GM12878 (cell line): ENCODE data around the gene RAMP1. TPM values are rescaled to one million over a fixed set of nuclear protein-coding genes. Genes with fewer than 3 reads are reported as not detected.

Experiments
- ATAC-seq: fragments of 200-7000 bp; cut with Tn5 transposase; 3 replicates; pipeline ENCODE4 v1.9.1; 2020; ENCODE audit warnings: mild to moderate bottlenecking, moderate library complexity
- BruUV-seq: library from RNA; stranded (reverse); fragments of 400-500 nt; replicated peaks from 2 replicates; lab custom pipeline; 2021; lab: Mats Ljungman, UMichigan
- CTCF ChIA-PET: fragments of 300-600 bp; sonication (Branson Sonifier 250); formaldehyde crosslinking; extraction: SDS; loops from one replicate; lab custom pipeline; 2021; ENCODE audit warnings: inconsistent platforms; lab: Yijun Ruan, JAX
- POLR2A ChIA-PET: fragments of 350-600 bp; formaldehyde crosslinking; extraction: SDS; loops from one replicate; lab custom pipeline; 2021; ENCODE audit warnings: inconsistent platforms; lab: Charles Lee
- RAD21 ChIA-PET: fragments of 300-600 bp; sonication (Branson Sonifier 250); formaldehyde crosslinking; loops from one replicate; lab custom pipeline; 2023; ENCODE audit warnings: antibody characterized with exemption; ENCODE audit not compliant: unreplicated experiment; lab: Charles Lee
- SMC1A ChIA-PET: fragments of 300-600 bp; sonication (Branson Sonifier 250); formaldehyde crosslinking; loops from one replicate; lab custom pipeline; 2023; ENCODE audit not compliant: unreplicated experiment, uncharacterized antibody; lab: Charles Lee
- DNase-seq: peaks from one replicate; pipeline ENCODE4 v3.0.0-alpha.2; 2011; ENCODE audit warnings: low read depth, low spot score
- FAIRE-seq: peaks from 3 replicates; lab custom pipeline; 2011; peaks lifted over from hg19 to GRCh38; lab: Jason Lieb, UNC
- H2AFZ ChIP-seq: 2 replicates; pipeline ENCODE4 v1.6.0; 2011; ENCODE audit warnings: low read depth, low read length, control low read depth; ENCODE audit not compliant: control insufficient read depth
- H3K27ac ChIP-seq: 2 replicates; pipeline ENCODE4 v1.5.1; 2011; ENCODE audit warnings: control low read depth; ENCODE audit not compliant: control insufficient read depth, insufficient read depth
- H3K27me3 ChIP-seq, 2 experiments: replicated peaks in 1 of 2; 2 replicates each; pipeline versions ENCODE4 v1.6.0 to v1.6.1; 2011; ENCODE audit warnings: low read length in 1 of 2; ENCODE audit not compliant: control insufficient read depth in 2 of 2, insufficient read depth in 2 of 2
- H3K36me3 ChIP-seq, 2 experiments: 2 replicates each; pipeline ENCODE4 v1.5.1; 2011; ENCODE audit warnings: low read length in 1 of 2; ENCODE audit not compliant: control insufficient read depth in 2 of 2, insufficient read depth in 2 of 2
- H3K4me1 ChIP-seq: 2 replicates; pipeline ENCODE4 v1.6.1; 2011; ENCODE audit warnings: mild to moderate bottlenecking, low read length, moderate library complexity, mixed read lengths; ENCODE audit not compliant: control insufficient read depth, insufficient read depth
- H3K4me2 ChIP-seq: 2 replicates; pipeline ENCODE4 v1.6.0; 2011; ENCODE audit warnings: control low read depth; ENCODE audit not compliant: control insufficient read depth, insufficient read depth
- H3K4me3 ChIP-seq: fragments of 200-600 bp; sonication (generic); 2 replicates; pipeline ENCODE4 v1.5.1; 2016
- H3K79me2 ChIP-seq: 2 replicates; pipeline ENCODE4 v1.6.0; 2011; ENCODE audit warnings: low read length; ENCODE audit not compliant: control insufficient read depth, insufficient read depth
- H3K9ac ChIP-seq: 2 replicates; pipeline ENCODE4 v1.8.0; 2011; ENCODE audit warnings: low read length, control low read depth, mixed read lengths; ENCODE audit not compliant: control insufficient read depth, insufficient read depth
- H3K9me3 ChIP-seq: replicated peaks from 3 replicates; pipeline ENCODE4 v1.5.1; 2011; ENCODE audit warnings: mild to moderate bottlenecking, low read length; ENCODE audit not compliant: control insufficient read depth, insufficient read depth
- H4K20me1 ChIP-seq: 2 replicates; pipeline ENCODE4 v1.6.0; 2011; ENCODE audit not compliant: control insufficient read depth, insufficient read depth
- DPF2 ChIP-seq: fragments of 450-650 bp; IDR thresholded peaks from 2 replicates; pipeline ENCODE4 v1.6.1; 2017; ENCODE audit warnings: mild to moderate bottlenecking
- PAX5 ChIP-seq: IDR thresholded peaks from 2 replicates; pipeline ENCODE4 v1.6.1; 2011; ENCODE audit warnings: low read depth, low read length, borderline replicate concordance
- SPI1 ChIP-seq: IDR thresholded peaks from 2 replicates; pipeline ENCODE4 v1.6.1; 2011; ENCODE audit warnings: low read depth, mild to moderate bottlenecking, low read length, moderate library complexity, borderline replicate concordance; ENCODE audit not compliant: insufficient read depth
- SREBF1 ChIP-seq: IDR thresholded peaks from 2 replicates; pipeline ENCODE4 v1.6.1; 2012; ENCODE audit warnings: mild to moderate bottlenecking, low read length
- TCF3 ChIP-seq: IDR thresholded peaks from 2 replicates; pipeline ENCODE4 v1.6.1; 2012; ENCODE audit warnings: low read depth, mild to moderate bottlenecking, low read length, borderline replicate concordance; ENCODE audit not compliant: insufficient read depth
- YY1 ChIP-seq: IDR thresholded peaks from 2 replicates; pipeline ENCODE4 v1.6.1; 2011; ENCODE audit warnings: low read depth, mild to moderate bottlenecking, low read length
- ZBTB11 ChIP-seq: fragments of 450-650 bp; formaldehyde crosslinking; IDR thresholded peaks from 2 replicates; pipeline ENCODE4 v1.5.0; 2022; ENCODE audit warnings: mild to moderate bottlenecking, missing genetic modification characterization
- ZBTB40 ChIP-seq: fragments of 450-650 bp; IDR thresholded peaks from 2 replicates; pipeline ENCODE4 v1.6.1; 2016; ENCODE audit warnings: mild to moderate bottlenecking, moderate library complexity, borderline replicate concordance
- ZNF24 ChIP-seq: fragments of 450-650 bp; IDR thresholded peaks from 2 replicates; pipeline ENCODE4 v1.6.1; 2017; ENCODE audit warnings: antibody characterized with exemption, mild to moderate bottlenecking
- WGBS: methylation state at CpG from one replicate; pipeline ENCODE4 v1.1.6; 2016; ENCODE audit warnings: low lambda C conversion rate; ENCODE audit not compliant: insufficient replicate concordance, insufficient coverage; ENCODE audit errors: missing lambda C conversion rate; 5-methylcytosine and 5-hydroxymethylcytosine counted together
- in situ Hi-C: fragments of 300-500 bp; cut with MboI; formaldehyde crosslinking; loops from 9 replicates; pipeline ENCODE4 v1.14.3; 2018; ENCODE audit warnings: mixed read lengths
- intact Hi-C: fragments of 100-400 bp; cut with micrococcal nuclease; formaldehyde crosslinking; loops from one replicate; pipeline ENCODE4 v1.14.2; 2022; ENCODE audit not compliant: unreplicated experiment
- polyA plus RNA-seq, 11 experiments: library from polyadenylated mRNA; depleted of rRNA in 4 of 11; unstranded in 6 of 11; stranded (reverse) in 5 of 11; fragments of >200 nt; fragmentation: Nextera tagmentation in 4 of 11; fragmentation: Illumina TruSeq in 1 of 11; extraction: Ambion mirVana in 4 of 11; extraction: Trizol in 1 of 11; gene quantifications; 1 replicate in 1 of 11; 2 replicates in 10 of 11; pipeline versions ENCODE4 v1.2.1 to v1.2.3, GENCODE V29; 2011 to 2016; ENCODE audit warnings: inconsistent platforms in 2 of 11, missing spikeins in 2 of 11, low read depth in 1 of 11
- total RNA-seq, 4 experiments: library from RNA; depleted of rRNA in 3 of 4; stranded (reverse); fragments of >200 nt in 3 of 4; fragmentation: Illumina TruSeq in 1 of 4; extraction: Trizol in 1 of 4; gene quantifications; 2 replicates each; pipeline versions ENCODE4 v1.2.1 to v1.2.3, GENCODE V29; 2013 to 2021
- TF ChIP-seq, protein P1 (sequence below): fragments of 450-650 bp; IDR thresholded peaks from 2 replicates; pipeline ENCODE4 v1.6.1; 2017; ENCODE audit warnings: mild to moderate bottlenecking, low read depth, inconsistent platforms; ENCODE audit not compliant: poor library complexity, severe bottlenecking
- TF ChIP-seq, protein P2 (sequence below): fragments of 450-650 bp; IDR thresholded peaks from 2 replicates; pipeline ENCODE4 v1.6.1; 2017; ENCODE audit warnings: borderline replicate concordance

RAMP1 gene
- total and polyA plus RNA-seq, 10 of the 15 experiments (the other 5 are each of a cell fraction or from before 2014, with no cell fraction given) = 0.11 to 0.19 (median 0.12) TPM; not detected in 7

DNA sequence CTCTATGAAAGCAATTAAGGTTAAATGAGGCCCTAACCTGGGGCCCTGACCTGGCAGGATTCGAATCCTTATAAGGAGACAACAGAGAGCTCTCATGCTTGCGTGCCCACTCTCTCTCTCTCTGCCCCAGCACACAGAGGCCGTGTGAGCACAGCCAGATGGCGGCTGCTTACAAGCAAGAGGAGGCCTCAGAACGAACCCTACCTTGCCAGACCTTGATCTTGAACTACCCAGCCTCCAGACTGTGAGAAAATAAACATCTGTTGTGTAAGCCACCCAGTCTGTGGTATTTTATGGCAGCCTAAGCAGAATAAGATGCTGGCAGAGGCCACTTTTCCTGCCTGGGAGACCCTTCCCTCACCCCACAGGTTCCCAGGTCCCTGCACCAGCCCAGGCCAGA, 102.2 kb downstream of the RAMP1 start:
- Histone ChIP-seq H3K27me3 (no peaks in the 10 kb centered on the region; a peak in 3 of 4 replicates), H3K27ac (no peak overlapping the region), H3K9ac (no peak overlapping the region), H3K4me1 (no peaks in the 10 kb centered on the region), H4K20me1 (no peaks in the 10 kb centered on the region), H3K9me3 (peaks cover 6% of the 10 kb centered on the region; the same call in 2 of the 3 replicates), H2AFZ (no peak overlapping the region), H3K36me3 (no peaks in the 10 kb centered on the region), H3K4me2 (no peak overlapping the region), H3K4me3 (no peak overlapping the region), H3K79me2 (no peaks in the 10 kb centered on the region)
- intact Hi-C loops = no loop called here
- FAIRE-seq (no peak), DNase-seq (no peak), ATAC-seq (no peak)
- ChIA-PET SMC1A (interaction anchor here (0.5 kb wide), 1 partner anchor 66 kb away, joined by 3 read pairs; no protein-coding TSS in a partner anchor), POLR2A (no interaction called here), CTCF (interaction anchor here (1.2 kb wide), 1 partner anchor 14 kb away, joined by 3 read pairs; no protein-coding TSS in a partner anchor), RAD21 (no interaction called here)
- 9% methylated on average over 5 of the region's 5 CpGs for WGBS
- no peak for TF ChIP-seq ZNF24
- TF ChIP-seq SREBF1 = no peak
- no peak for TF ChIP-seq SPI1
- no peak for TF ChIP-seq ZBTB11 (CRISPR knock-in tag)
- TF ChIP-seq, protein P1, sequence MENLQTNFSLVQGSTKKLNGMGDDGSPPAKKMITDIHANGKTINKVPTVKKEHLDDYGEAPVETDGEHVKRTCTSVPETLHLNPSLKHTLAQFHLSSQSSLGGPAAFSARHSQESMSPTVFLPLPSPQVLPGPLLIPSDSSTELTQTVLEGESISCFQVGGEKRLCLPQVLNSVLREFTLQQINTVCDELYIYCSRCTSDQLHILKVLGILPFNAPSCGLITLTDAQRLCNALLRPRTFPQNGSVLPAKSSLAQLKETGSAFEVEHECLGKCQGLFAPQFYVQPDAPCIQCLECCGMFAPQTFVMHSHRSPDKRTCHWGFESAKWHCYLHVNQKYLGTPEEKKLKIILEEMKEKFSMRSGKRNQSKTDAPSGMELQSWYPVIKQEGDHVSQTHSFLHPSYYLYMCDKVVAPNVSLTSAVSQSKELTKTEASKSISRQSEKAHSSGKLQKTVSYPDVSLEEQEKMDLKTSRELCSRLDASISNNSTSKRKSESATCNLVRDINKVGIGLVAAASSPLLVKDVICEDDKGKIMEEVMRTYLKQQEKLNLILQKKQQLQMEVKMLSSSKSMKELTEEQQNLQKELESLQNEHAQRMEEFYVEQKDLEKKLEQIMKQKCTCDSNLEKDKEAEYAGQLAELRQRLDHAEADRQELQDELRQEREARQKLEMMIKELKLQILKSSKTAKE = no peak
- no peak for TF ChIP-seq YY1
- TF ChIP-seq ZBTB40 = no peak
- TF ChIP-seq PAX5 = no peak
- TF ChIP-seq, protein P2, sequence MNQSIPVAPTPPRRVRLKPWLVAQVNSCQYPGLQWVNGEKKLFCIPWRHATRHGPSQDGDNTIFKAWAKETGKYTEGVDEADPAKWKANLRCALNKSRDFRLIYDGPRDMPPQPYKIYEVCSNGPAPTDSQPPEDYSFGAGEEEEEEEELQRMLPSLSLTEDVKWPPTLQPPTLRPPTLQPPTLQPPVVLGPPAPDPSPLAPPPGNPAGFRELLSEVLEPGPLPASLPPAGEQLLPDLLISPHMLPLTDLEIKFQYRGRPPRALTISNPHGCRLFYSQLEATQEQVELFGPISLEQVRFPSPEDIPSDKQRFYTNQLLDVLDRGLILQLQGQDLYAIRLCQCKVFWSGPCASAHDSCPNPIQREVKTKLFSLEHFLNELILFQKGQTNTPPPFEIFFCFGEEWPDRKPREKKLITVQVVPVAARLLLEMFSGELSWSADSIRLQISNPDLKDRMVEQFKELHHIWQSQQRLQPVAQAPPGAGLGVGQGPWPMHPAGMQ = no peak
- TF ChIP-seq DPF2 = no peak
- TF ChIP-seq TCF3 = no peak
- in situ Hi-C loops = no loop called here
- no TSS peak for BruUV-seq
